Head of caudate nucleus (tissue), 42 donors: ENCODE data around the gene ZNF416.
A peak's percentile ranks its signal among the peaks of the same experiment; 100 is the strongest.

Experiments
- DNase-seq, 42 donors: peaks; one replicate each; pipeline versions ENCODE4 v3.0.0 to v3.0.0-alpha.2; 2020 to 2021; ENCODE audit warnings: mixed read lengths in 7 of 42
- intact Hi-C: fragments of 100-400 bp; cut with DNase I; formaldehyde crosslinking; loops from one replicate; pipeline ENCODE4 v1.15.0; 2022

ZNF416 gene

DNA sequence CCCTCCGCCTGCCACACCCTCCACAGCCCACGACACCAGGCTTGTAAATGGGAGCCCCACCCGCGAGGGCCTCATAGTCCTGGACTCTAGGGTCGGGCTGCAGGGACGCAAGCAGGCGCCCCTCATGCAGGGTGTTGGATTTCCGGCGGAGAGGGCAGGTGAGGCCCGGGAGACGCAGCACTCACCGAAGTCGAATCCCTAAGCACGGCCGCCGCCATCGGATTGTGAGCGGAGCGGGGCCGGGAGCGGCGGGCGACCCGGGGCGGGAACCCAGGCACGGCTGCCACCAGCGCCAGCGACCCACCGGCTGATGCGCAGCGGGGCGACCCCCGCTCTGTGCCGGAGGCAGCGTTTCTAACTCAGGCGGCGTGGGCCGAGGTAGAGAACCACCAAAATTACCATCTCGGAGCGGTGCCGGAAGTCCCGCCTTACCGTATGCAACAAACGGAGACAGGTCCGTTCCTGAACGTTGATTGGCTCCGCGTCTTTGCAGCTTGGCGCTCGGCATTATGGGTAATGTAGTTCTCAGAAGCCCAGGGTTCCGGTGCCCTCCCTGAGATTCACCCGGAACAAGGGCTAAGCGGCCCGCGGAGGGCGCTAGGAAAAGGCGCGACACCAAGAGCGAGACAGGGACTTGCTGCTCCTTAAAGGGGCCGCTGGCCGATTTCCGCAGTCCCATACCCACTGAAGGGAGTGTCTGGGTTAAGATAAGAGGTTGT lies at the start of gene ZNF416:
Gene ZNF416, minus strand, starts transcription at position 425 of the 719 bp plus-strand sequence. Its CDS starts 207 bp downstream, at position 218.
- DNase-seq = peak; percentile 96 to 100 (median 98)
- intact Hi-C loops = loop anchor here (10.0 kb wide), 1 partner anchor 56 kb away; the partner anchor contains the start of gene ZNF211

DNA sequence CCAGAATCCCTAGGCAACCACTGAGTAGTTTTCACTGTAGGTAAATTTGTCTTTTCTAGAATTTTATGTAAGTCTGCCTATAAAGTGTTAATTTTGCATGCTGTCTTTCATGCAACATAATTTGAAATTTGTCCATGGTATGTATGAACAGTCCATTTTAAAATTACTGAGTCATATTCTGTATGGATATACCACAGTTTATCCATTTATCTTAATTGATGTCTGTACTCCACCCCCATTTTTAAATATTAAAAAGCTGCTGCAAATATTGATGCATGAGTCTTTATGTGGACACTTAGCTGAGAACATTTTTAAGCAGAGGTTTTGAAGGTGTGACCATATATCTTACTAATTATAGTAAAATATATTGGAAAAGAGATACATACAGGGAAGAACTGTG lies 44.4 kb upstream of the ZNF416 start:
- intact Hi-C loops = no loop called here
- DNase-seq = no peak

DNA sequence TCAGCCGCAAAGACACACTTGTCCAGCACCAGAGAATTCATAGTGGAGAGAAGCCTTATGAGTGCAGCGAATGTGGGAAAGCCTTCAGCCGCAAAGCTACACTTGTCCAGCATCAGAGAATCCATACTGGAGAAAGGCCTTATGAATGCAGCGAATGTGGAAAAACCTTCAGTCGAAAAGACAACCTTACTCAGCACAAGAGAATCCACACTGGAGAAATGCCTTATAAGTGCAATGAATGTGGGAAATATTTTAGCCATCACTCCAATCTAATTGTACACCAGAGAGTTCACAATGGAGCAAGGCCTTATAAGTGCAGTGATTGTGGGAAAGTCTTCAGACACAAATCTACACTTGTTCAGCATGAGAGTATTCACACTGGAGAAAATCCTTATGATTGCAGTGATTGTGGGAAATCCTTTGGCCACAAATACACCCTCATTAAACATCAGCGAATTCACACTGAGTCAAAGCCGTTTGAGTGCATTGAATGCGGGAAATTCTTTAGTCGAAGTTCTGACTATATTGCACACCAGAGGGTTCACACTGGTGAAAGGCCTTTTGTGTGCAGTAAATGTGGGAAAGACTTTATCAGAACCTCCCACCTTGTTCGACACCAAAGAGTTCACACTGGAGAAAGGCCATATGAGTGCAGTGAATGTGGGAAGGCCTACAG lies 42.1 kb upstream of the ZNF416 start:
- intact Hi-C loops = no loop called here

DNA sequence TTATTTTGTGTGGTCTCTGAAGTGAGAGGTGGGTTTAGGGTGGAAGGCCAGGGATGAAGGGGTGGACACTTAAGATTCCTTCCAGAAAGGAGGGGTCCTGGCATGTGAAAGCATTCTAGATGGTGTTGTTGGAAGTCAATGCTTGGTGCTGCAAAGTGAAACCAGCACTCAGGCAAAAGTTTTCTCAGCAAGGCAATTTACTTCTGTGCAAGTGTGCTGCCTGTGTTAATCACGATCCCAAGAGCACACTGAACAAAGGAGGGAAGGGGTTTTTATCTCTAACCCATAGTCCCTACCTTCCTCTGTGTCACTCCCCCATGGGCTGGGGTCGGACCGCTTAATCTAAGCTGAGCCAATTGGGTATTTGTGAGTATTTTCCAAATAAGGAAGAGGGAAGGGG lies 36.6 kb upstream of the ZNF416 start:
- intact Hi-C loops = no loop called here
- DNase-seq = peak in 1 of 42 donors; percentile 9

More for the DNA sequence above, 42.1 kb upstream of the ZNF416 start:
- DNase-seq = peak in 1 of 42 donors; percentile 5

DNA sequence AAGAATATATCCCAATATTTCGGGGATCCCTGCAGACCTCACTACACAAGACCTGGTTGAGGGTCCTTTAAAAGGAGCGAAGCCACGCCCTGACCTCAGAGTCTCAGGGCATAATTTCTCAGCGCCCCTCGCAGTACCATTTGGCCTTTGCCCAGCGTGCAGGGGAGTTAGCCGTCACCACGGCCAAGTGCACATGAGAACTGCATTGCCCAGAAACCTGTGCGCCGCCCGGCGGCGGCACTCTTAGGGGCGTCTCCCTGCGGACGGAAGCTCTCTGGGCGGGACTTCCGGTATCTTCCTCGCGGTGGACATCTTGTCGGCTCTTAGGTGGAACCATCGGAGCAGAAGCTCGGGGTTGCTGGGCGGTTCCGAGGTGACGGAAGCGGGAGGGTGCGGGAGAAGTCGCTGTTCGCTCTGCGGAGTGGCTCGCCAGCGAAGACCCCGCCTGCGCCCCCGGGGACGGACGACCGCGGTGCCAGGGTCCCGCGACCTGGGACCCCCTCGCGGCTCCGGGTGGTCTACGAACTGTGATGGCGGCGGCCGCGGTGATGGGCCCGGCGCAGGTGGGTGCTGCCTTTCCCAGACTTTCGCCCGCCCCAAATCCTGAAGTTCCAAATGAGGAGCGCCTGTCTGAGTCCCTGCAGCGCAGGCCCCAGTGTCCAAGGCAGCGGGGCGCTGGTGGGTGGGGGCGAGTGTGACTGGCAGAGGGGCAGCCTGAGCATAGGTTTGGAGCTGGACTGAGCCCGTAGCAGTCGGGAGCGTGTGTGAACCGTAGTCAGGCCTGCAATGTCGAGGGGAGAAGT lies 35.4 kb upstream of the ZNF416 start, which contains the start of gene ZNF134:
Gene ZNF134, plus strand, starts transcription at position 302 of the 803 bp plus-strand sequence. CDS start 5,227 bp downstream, outside the sequence.
- intact Hi-C loops = no loop called here
- DNase-seq = peak; percentile 86 to 97 (median 93)

DNA sequence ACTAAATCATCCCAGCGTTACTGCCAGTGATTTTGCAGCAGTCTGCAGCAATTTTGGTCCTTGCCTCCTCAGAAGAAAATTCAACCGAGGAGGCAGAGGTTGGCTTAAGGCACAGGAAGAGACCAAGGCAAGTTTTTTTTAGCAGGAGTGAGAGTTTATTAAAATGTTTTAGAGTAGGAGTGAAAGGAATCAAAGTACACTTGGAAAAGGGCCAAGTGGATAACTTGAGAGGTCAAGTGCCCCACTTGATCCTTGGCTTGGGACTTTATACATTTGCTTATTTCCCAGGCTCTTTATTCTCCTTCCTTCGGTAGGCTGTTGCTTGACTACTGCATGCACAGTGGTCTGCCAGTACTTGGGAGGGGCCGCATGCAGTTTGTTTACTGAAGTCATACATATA lies 32.4 kb upstream of the ZNF416 start:
- no peak for DNase-seq
- intact Hi-C loops = no loop called here

DNA sequence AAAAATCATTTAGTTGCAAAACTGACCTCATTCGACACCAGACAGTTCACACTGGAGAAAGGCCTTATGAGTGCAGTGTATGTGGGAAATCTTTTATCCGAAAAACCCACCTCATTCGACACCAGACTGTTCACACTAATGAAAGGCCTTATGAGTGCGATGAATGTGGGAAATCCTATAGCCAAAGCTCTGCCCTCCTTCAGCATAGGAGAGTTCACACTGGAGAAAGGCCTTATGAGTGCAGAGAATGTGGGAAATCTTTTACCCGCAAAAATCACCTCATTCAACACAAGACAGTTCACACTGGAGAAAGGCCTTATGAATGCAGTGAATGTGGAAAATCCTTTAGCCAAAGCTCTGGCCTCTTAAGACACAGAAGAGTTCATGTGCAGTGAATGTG lies 28.2 kb upstream of the ZNF416 start:
- intact Hi-C loops = loop anchor here (10.0 kb wide), 1 partner anchor 78 kb away; the partner anchor contains the start of gene ZNF551
- DNase-seq = no peak

DNA sequence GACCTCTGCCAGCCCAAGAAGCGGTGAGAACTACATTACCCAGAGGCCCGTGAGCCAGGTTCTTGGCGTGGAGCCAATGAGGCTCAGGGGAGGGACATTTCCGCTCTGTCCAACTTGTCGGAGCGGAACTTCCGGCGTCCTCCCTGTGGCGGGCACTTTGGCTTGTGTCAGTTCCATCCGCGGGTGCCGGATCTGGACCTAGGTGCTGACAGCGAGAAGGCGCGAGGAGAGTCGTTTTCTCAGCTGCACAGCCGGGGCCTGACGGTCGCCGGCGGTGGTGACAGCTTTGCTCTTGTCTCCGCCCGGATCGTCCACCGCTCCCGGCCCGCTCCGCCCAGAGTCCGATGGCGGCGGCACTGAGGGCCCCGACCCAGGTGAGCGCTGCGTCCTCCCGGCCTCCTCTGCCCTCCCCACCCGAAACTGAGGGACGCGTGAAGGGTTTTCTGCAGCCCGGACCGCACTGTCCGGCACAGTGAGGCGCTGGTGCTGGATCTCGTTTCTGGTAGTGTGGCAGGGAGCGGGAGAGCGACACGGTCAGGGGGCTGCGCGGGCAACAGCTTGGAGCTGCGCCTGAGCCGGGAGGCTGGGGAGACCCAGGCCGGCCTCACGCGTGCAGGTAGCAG lies 21.2 kb upstream of the ZNF416 start, which contains the start of gene ZNF530:
Gene ZNF530, plus strand, starts transcription at position 125 of the 623 bp plus-strand sequence. CDS start 4,461 bp downstream, outside the sequence.
- peak; percentile 90 to 98 (median 95) for DNase-seq
- intact Hi-C loops = loop anchor here (10.0 kb wide), 1 partner anchor 85 kb away; the partner anchor contains the start of gene ZNF551

DNA sequence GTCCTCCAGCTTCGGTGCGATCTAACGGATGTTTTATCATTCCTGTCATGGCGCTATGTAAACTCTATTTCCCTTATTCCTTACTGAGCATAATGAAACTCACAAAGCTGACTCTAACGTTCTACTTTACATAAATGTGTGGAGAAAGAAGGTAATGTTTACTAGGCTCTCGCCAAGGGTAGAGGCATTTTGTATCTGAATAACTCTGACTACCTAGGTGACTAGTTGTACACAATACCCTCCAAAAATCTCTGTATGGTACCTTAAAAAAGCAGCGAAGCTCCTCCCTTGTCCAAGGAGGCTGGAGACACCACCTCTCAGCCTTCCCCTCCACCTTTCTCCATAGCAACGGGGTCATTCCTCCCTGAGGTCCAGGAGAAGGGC lies 20.7 kb upstream of the ZNF416 start:
- no peak for DNase-seq
- intact Hi-C loops = no loop called here

DNA sequence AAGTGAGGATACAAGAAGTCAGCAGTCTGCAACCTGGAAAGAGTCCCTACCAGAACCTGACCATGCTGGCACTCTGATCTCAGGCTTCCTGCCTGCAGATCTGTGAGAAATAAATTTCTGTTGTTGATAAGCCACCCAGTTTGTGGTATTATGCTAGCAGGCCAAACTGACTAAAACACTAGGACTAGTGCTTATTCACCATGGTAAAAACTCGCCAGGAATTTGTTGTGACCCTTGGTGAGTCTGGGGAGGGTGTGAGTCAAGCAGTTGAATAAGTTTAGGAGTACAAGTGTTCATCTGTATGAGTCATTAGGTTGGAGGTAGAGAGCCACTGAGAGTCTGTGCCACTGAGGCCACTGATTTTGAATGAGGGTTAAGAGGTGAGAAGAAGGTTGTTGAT lies 8.8 kb upstream of the ZNF416 start:
- DNase-seq = no peak
- intact Hi-C loops = no loop called here

DNA sequence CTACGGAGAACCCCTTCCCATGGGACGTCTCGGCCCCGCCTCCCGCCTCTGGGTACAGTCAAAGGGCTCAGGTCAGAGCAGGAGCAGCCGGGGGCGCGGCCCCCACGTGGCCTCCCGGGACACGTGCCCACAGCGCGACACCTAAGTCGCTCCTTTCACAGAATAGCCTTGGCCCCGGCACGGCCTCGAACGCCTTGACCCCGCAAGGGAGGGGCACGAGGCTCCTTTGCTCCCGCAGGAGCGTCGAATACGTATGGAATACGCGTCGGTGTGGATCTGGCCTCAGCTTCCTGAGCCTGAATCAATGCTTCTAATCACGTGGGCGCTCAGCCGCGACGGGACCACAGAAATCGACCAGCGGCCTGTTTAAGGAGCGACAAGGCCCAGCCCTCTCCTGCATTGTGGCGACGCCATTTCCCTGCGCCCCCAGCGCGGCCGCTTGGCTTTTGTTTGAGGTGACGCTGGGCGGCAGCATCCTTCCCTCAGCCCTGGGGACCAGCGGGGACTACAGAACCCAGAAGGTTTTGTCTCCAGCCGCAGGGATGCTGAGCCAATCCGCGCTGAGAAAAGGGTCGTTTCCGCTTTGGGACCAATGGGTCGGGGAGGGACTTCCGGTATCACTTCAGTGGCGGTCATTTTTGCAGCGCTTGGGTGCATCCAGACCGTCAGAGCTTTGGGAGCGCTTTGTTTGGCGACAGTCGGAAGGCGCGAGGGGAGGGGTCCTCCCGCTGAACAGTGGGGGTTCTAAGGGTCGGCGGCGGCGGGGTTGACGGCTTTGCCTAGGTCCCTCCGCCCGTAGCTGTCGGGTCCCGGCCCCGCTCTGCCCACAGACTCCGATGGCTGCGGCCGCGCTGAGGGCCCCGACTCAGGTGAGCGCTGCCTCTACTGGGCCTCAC lies 5.1 kb upstream of the ZNF416 start, which contains the start of gene ZIK1:
Gene ZIK1, plus strand, starts transcription at position 625 of the 896 bp plus-strand sequence. Its CDS starts 212 bp downstream, at position 837.
- intact Hi-C loops = no loop called here
- peak; percentile 90 to 99 (median 97) for DNase-seq

DNA sequence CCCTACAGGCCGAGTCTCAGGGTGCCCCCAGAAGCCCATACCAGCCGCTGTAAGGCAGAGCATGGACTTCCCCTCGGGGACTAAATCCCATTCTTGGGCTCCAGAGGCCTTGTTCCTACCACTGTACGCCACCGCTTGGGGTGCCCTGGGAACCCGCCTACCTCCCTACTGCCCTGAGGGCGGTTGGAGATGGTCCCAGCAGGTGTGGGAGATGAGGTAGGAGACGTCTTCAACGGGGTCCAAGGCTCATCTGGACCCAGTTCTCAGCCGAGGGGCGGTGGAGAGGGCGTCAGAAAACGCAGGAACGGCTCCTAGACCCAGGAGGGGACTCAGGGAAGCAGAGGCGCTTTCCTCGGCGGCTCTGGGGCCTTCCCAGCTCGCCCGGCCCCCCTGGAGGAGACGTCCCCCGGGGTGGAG lies 4.4 kb upstream of the ZNF416 start:
- DNase-seq = peak in 1 of 42 donors; percentile 12
- intact Hi-C loops = no loop called here

DNA sequence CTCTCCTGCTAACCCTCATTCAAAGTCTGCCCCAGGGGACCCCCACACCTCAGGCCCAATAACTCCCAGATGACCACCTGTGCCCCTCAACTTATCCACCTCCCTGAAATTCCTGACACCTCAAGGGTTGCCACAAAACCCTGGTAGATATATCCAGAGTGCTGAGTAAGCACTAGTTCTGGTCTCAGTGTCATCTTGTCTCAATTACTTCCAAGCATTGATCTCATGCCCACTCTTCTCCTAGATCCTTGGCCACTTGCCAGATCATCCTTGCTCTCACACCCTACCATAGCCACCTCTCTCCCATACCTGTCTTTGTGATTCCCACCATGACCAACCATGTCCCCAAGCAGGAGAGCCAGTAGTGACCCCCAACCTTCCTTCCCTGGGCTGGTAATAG lies 2.0 kb downstream of the ZNF416 start:
- no peak for DNase-seq
- intact Hi-C loops = loop anchor here (10.0 kb wide), 1 partner anchor 58 kb away; the partner anchor contains the start of gene ZNF211

DNA sequence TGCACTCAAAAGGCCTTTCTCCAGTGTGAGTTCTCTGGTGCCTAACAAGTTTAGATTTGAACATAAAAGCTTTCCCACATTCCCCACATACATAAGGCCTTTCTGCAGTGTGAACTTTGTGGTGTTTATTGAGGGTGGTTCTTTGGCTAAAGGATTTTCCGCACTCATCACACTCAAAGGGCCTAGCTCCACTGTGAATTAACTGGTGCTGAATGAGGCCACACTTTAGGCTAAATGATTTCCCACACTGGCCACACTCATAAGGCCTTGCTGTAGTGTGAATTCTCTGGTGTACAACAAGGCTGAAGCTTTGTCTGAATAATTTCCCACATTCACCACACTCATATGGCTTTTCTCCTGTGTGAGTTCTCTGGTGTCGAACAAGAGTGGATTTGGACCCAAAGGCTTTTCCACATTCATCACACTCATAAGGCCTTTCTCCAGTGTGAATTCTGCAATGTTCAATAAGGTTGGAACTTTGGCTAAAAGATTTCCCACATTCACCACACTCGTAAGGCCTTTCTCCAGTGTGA lies 6.2 kb downstream of the ZNF416 start:
- DNase-seq = no peak
- intact Hi-C loops = loop anchor here (10.0 kb wide), 1 partner anchor 62 kb away; the partner anchor contains the start of gene ZNF211

DNA sequence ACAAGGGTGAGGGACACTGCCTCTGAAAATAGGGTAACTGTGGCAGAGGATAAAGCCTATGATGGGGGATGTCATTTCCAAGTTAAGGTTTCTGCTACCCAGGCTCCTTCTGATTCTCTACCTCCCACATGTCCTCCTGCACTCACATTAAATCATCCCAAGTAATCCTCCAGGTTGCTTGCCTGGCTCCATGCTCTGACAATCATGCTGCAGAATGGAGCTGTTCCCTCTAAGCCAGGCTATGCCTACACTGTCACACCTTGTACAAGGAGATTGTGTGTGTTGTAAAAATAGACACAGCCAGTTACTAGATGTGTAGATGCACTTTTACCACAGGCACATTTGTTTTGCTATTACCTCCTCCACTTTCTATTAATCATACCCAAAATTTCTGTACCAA lies 8.0 kb downstream of the ZNF416 start:
- intact Hi-C loops = loop anchor here (10.0 kb wide), 1 partner anchor 64 kb away; the partner anchor contains the start of gene ZNF211
- DNase-seq = peak in 37 of 42 donors; percentile 6 to 91 (median 50)

DNA sequence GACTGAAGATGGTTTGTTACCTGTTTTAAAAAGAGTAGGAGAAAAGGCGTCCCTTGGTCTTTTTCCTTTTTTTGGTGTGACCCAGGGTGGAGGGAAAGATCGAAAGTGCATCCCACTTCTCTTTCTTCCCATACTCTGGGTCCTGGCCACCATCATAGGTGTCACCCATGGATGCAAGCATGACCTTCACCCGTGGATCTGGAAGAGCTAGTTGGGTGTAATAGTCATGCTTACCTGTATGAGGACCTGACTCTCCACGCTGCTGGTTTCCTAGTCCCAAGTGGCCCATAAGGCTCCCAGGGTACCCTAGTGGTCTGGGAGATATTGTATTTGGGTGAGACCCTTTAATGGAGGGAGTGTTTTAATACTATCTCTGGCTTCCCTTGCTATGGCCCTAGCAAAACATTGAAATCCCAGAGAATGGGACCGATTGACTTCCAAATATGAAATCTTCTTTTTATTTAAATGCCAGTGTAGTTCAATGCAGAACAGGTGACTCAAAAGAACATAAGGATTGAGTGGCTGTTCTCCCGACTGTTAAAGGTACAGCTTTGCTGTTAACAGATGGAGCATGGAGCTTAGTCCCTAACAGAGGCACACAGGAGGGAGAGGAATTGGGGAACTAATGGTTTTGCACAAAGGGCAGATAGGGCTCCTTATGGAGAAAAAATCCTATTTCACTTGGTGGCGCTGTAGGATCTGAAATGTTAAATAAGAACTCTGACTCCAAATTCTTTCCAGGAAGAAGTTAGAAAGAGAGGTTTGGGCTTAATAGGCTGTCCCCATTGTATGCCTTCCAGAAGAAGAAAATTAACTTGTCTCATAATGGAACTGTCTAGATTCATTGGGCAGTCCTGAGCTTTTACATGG lies 12.1 kb downstream of the ZNF416 start:
- intact Hi-C loops = no loop called here
- no peak for DNase-seq
